Neural progenitor cell (in vitro differentiated cells): ENCODE measurements around the gene RAB36. TPM values are rescaled to one million over a fixed set of nuclear protein-coding genes. Genes with fewer than 3 reads are reported as not detected.

Experiments
- DNase-seq: peaks from one replicate; pipeline ENCODE4 v3.0.0-alpha.2; 2016; ENCODE audit warnings: low spot score
- H2AFZ ChIP-seq: fragments of 200-600 bp; sonication (generic); replicated peaks from 2 replicates; pipeline ENCODE4 v1.6.1; 2016; ENCODE audit warnings: antibody characterized with exemption
- H3F3A ChIP-seq: fragments of 200-600 bp; sonication (generic); 2 replicates; pipeline ENCODE4 v1.6.1; 2016; ENCODE audit warnings: antibody characterized with exemption, low read depth
- H3K27ac ChIP-seq: fragments of 200-600 bp; sonication (generic); 2 replicates; pipeline ENCODE4 v1.5.1; 2016; ENCODE audit warnings: mild to moderate bottlenecking
- H3K27me3 ChIP-seq: fragments of 200-600 bp; sonication (generic); 2 replicates; pipeline ENCODE4 v1.6.1; 2016; ENCODE audit warnings: mild to moderate bottlenecking, moderate library complexity
- H3K36me3 ChIP-seq: fragments of 200-600 bp; sonication (generic); 2 replicates; pipeline ENCODE4 v1.5.1; 2016
- H3K4me1 ChIP-seq: fragments of 200-600 bp; sonication (generic); 2 replicates; pipeline ENCODE4 v1.6.1; 2016; ENCODE audit warnings: mixed run types
- H3K4me2 ChIP-seq: fragments of 200-600 bp; sonication (generic); 2 replicates; pipeline ENCODE4 v1.6.1; 2016
- H3K4me3 ChIP-seq: fragments of 200-600 bp; sonication (generic); 2 replicates; pipeline ENCODE4 v1.5.1; 2016
- H3K79me2 ChIP-seq: fragments of 200-600 bp; sonication (generic); 2 replicates; pipeline ENCODE4 v1.6.1; 2016; ENCODE audit warnings: low read depth
- H3K9ac ChIP-seq: fragments of 200-600 bp; sonication (generic); 2 replicates; pipeline ENCODE4 v1.6.1; 2016
- H3K9me3 ChIP-seq: fragments of 200-600 bp; sonication (generic); 2 replicates; pipeline ENCODE4 v1.5.1; 2016; ENCODE audit warnings: low read depth
- H4K20me1 ChIP-seq: fragments of 200-600 bp; sonication (generic); 2 replicates; pipeline ENCODE4 v1.6.1; 2016; ENCODE audit warnings: low read depth
- H3K27ac Mint-ChIP-seq: 3 replicates; pipeline ENCODE4 v1.8.0; 2021; ENCODE audit warnings: mixed read lengths
- H3K27me3 Mint-ChIP-seq: 2 replicates; pipeline ENCODE4 v1.8.0; 2022; ENCODE audit warnings: low read depth, mild to moderate bottlenecking, inconsistent platforms, moderate library complexity, mixed read lengths; ENCODE audit not compliant: insufficient read depth
- H3K36me3 Mint-ChIP-seq: 3 replicates; pipeline ENCODE4 v1.8.0; 2021; ENCODE audit warnings: mixed read lengths
- H3K4me1 Mint-ChIP-seq: 3 replicates; pipeline ENCODE4 v1.8.0; 2021; ENCODE audit warnings: mixed read lengths
- H3K4me3 Mint-ChIP-seq: 3 replicates; pipeline ENCODE4 v1.8.0; 2021; ENCODE audit warnings: mild to moderate bottlenecking, moderate library complexity, mixed read lengths
- H3K9me3 Mint-ChIP-seq: 3 replicates; pipeline ENCODE4 v1.8.0; 2020; ENCODE audit warnings: mixed read lengths
- CTCF ChIP-seq: fragments of 200-600 bp; sonication (generic); IDR thresholded peaks from 2 replicates; pipeline ENCODE4 v1.5.1; 2017; ENCODE audit warnings: antibody characterized with exemption, mild to moderate bottlenecking
- EZH2 ChIP-seq: fragments of 200-600 bp; sonication (generic); IDR thresholded peaks from 2 replicates; pipeline ENCODE4 v1.6.1; 2017; ENCODE audit warnings: antibody characterized with exemption, mild to moderate bottlenecking, moderate library complexity
- EZH2phosphoT487 ChIP-seq: fragments of 200-600 bp; sonication (generic); IDR thresholded peaks from 2 replicates; pipeline ENCODE4 v1.6.1; 2017; ENCODE audit warnings: antibody characterized with exemption
- total RNA-seq: library from RNA; depleted of rRNA; stranded (reverse); fragments of >200 nt; gene quantifications from 2 replicates; pipeline ENCODE4 v1.2.3, GENCODE V29; 2015; ENCODE audit warnings: low replicate concordance

Gene RAB36
- total RNA-seq, 1 donor from 2014 or later, result 2.9 TPM

- no peaks in the 10 kb centered on the region for H3K79me2 ChIP-seq
- no peaks in the 10 kb centered on the region for H3K9me3 ChIP-seq
- no peak for TF ChIP-seq EZH2
- no peak for TF ChIP-seq EZH2phosphoT487
- TF ChIP-seq CTCF, result no peak
- no peak overlapping the region for H2AFZ ChIP-seq
- H3K9ac ChIP-seq, result no peak overlapping the region
- no peak overlapping the region for H3K4me3 ChIP-seq
- no peaks in the 10 kb centered on the region for H3F3A ChIP-seq
- H3K36me3 ChIP-seq, result no peaks in the 10 kb centered on the region
- H3K27me3 ChIP-seq, result no peaks in the 10 kb centered on the region
- no peaks in the 10 kb centered on the region for H4K20me1 ChIP-seq
- no peak for DNase-seq
- no peaks in the 10 kb centered on the region for H3K9me3 Mint-ChIP-seq
- peaks cover 13% of the 10 kb centered on the region for H3K36me3 Mint-ChIP-seq
- H3K4me1 Mint-ChIP-seq, result peaks cover 5% of the 10 kb centered on the region
- no peak overlapping the region for H3K4me3 Mint-ChIP-seq
- H3K27ac ChIP-seq, result no peak overlapping the region
- peaks cover 11% of the 10 kb centered on the region for H3K4me1 ChIP-seq
- peaks cover 3% of the 10 kb centered on the region for H3K27me3 Mint-ChIP-seq
- H3K4me2 ChIP-seq, result no peak overlapping the region
- no peak overlapping the region for H3K27ac Mint-ChIP-seq
Measured at GRCh38 chr22:23156286-23156685, 11.0 kb downstream of the RAB36 start.

GRCh38 chr22:23157560-23158515 lies 12.6 kb downstream of the RAB36 start:
- no peaks in the 10 kb centered on the region for H3K9me3 ChIP-seq
- no peaks in the 10 kb centered on the region for H3F3A ChIP-seq
- no peak for DNase-seq
- H3K4me1 ChIP-seq, result peaks cover 11% of the 10 kb centered on the region
- H3K4me2 ChIP-seq, result no peak overlapping the region
- peaks cover 11% of the 10 kb centered on the region for H3K36me3 Mint-ChIP-seq
- TF ChIP-seq EZH2phosphoT487 (no peak), CTCF (no peak), EZH2 (no peak)
- H3K27ac ChIP-seq, result no peak overlapping the region
- H3K36me3 ChIP-seq, result no peaks in the 10 kb centered on the region
- peak overlapping the region; percentile 60 for H3K27ac Mint-ChIP-seq
- no peaks in the 10 kb centered on the region for H3K9me3 Mint-ChIP-seq
- H3K79me2 ChIP-seq, result no peaks in the 10 kb centered on the region
- no peak overlapping the region for H3K9ac ChIP-seq
- H3K4me1 Mint-ChIP-seq, result peaks cover 5% of the 10 kb centered on the region
- H3K27me3 ChIP-seq, result no peaks in the 10 kb centered on the region
- H3K27me3 Mint-ChIP-seq, result peaks cover under 1% of the 10 kb centered on the region
- H2AFZ ChIP-seq, result peak overlapping the region; percentile 63
- no peaks in the 10 kb centered on the region for H4K20me1 ChIP-seq
- no peak overlapping the region for H3K4me3 Mint-ChIP-seq
- no peak overlapping the region for H3K4me3 ChIP-seq

- Histone ChIP-seq H3K4me2 (no peak overlapping the region), H3K9me3 (no peaks in the 10 kb centered on the region), H3K79me2 (no peaks in the 10 kb centered on the region), H3K4me3 (no peak overlapping the region), H3F3A (no peaks in the 10 kb centered on the region), H2AFZ (no peak overlapping the region), H4K20me1 (no peaks in the 10 kb centered on the region), H3K9ac (no peak overlapping the region), H3K27me3 (no peaks in the 10 kb centered on the region), H3K36me3 (no peaks in the 10 kb centered on the region), H3K27ac (no peak overlapping the region), H3K4me1 (peaks cover 11% of the 10 kb centered on the region)
- H3K27ac Mint-ChIP-seq, result no peak overlapping the region
- DNase-seq, result no peak
- no peaks in the 10 kb centered on the region for H3K9me3 Mint-ChIP-seq
- H3K4me1 Mint-ChIP-seq, result peaks cover 5% of the 10 kb centered on the region
- no peak for TF ChIP-seq EZH2phosphoT487
- no peak for TF ChIP-seq EZH2
- TF ChIP-seq CTCF, result no peak
- H3K27me3 Mint-ChIP-seq, result no peaks in the 10 kb centered on the region
- peaks cover 10% of the 10 kb centered on the region for H3K36me3 Mint-ChIP-seq
- no peak overlapping the region for H3K4me3 Mint-ChIP-seq
Measured at GRCh38 chr22:23158516-23159290, 13.4 kb downstream of the RAB36 start.
